GM18858 (cell line): ENCODE results near the gene GID8.

Experiments
- ATAC-seq: cut with Tn5 transposase; IDR thresholded peaks from one replicate; pipeline ENCODE4 v1.9.1; 2021; ENCODE audit not compliant: unreplicated experiment

The GID8 gene

GRCh38 chr20:62982124-62983075 lies 44.5 kb downstream of the GID8 start:
- no peak for ATAC-seq

DNA sequence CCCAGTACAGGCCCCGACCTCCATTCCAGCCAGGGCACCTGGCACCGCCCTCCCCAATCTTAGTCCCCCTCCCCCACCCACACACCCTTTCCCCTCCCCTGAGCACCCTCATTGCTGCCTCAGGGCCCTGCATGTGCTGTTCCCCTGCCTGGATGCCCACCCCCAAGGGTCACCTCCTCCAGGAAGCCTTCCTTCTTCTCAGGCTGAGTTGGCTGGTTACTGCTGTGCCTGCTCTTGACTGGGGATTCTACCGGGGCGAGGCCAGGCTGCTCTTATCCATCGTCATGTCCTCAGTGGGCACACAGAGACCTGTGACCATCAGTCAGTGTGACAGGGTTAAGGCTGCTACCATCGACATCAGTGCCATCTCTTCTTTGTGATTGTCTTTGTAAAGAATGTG lies 45.3 kb downstream of the GID8 start:
- ATAC-seq, result no peak

DNA sequence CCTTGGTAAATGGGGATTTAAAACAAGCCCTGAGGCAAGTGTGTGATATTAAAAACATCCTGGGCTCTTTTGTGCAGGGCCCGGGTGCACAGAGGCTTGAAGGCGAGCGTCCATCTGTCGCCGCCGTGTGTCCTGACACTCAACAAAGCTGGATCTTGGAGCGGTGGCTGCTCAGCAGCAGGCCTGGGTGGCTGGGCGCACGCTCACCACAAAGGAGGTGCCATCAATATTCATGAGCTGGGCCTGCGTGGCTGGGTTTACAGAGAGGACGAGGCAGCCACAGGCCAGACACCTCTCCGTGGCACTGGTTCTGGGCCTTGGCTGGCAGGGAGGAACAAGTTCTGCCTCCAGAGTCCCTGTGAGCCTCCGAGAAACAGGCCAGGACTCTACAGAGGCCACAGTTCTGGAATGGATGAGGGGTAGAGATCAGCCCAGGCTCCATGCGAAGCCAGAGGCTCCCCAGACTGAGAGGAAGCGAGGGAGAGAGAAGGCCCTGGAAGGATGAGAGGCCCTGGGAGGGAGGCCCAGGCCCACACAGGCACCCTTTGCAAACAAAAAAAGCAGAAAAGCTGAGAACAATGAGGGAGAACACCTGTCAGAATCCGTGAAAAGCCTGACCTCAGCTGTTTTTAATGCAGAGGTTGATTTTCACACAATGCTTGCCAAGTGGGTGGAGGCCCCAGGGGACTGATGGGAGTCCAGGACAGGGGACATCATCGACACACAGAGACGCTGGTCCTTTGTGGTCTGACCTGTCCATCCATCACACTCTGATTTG lies 46.9 kb downstream of the GID8 start:
- ATAC-seq, result no peak

DNA sequence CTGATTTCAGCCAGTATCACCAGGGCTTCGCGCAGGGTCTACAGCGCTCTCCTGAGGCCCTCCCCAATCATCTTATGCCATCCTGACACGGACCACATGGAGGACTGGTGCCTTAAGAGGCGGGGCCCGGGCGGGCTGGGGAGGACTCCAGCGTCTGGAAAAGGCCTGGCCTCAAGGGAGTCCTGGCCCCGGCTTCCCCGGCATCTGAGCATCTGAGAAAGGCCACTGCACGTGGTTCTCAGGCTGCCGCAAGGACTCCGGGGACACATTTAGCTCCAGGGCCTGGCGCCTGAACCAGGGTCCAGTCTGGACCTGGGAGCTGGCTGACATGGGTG lies 47.5 kb downstream of the GID8 start:
- no peak for ATAC-seq

DNA sequence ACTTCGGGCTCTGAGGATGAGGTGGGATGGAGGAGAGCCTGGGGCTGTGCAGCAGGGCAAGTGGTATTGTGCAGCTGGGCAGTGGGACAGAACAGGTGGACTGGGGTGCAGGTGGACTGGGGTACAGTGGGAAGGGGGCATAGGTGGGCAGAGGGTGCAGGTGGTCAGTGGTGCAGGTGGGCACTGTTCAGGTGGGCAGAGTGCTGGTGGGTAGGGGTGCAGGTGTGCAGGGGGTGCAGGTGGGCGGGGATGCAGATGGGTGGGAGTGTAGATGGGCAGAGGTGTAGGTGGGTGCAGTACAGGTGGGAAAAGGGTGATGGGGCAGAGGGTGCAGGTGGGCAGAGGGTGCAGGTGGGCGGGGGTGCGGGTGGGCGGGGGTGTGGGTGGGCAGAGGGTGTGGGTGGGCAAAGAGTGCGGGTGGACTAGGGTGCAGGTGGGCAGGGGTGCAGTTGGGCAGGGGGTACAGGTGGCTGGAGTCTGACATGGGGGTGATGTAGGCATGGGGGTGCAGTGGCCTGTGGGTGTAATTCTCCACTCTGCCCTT lies 48.4 kb downstream of the GID8 start:
- no peak for ATAC-seq

DNA sequence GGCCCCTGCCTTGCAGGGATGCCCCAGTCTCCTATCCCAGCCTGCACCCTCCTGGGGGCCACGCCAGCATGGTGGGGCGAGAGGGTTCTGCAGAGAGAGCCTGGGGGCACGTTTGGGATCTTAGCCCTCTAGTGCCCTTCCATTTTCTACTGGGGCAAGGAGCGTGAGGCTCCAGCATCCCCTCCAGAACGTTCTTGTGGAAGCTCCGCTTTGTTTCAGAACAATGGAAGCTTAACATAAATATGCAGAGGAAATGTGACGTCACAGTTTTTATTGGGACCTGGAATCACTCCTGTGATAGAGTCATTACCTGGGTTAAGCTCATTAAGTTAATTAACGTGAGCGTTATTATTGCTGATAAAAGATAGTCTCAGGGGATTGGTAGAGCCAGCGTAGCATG lies 49.2 kb downstream of the GID8 start:
- ATAC-seq, result no peak

GRCh38 chr20:62989201-62989601 lies 51.3 kb downstream of the GID8 start:
- ATAC-seq, result no peak

DNA sequence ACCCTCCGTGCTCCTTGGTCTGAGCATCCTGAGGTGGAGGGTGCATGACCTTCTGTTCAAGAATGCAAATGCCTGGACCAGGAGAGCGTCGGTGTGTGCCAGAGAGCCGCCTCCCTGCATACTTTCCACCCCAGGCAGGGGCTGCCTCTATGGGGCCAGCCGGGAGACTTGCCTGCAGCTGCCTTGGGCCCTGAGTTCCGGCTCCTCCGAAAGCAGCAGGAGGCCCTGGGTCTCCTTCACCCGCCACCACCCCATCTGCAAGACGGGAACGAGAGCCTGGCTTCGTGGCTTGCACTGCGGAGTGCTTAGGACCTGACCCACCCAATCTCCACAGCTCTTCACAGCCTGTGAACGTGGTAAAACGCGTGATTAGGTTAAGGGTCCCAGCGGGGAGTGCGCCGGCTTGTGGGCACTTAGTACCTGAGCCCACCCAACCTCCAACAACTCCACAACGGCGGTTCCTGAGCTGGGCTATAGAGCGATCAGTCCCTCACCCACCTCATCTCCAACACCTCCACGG lies 52.4 kb downstream of the GID8 start:
- ATAC-seq, result no peak

DNA sequence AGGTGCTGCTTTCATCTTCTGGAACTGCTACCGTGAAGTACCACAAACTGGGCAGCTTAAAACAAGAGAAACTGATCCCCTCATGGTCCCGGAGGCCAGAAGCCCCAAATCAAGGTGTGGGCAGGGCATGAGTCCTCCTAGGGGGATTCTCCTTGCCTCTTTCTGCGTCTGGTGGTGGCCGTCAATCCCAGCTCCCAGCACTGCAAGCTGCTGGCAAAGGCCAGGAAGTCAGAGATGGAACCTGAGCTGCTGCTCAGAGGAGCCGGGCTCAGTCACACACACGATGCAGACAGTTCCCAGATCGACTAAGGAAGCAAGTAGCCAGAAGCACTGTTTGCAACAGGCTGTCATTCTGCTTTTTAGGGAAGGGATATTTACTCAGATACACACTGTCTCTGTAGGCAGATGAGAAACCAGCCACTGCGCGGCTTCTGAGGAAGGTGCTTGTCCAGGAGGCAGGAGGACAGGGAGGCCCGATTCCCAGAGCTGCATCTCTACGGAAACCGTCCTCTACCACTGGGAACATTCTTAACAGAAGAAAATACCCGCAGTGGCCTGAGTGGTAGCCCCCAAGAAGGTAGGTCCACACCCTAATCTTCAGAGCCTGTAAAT lies 53.4 kb downstream of the GID8 start:
- no peak for ATAC-seq

- no peak for ATAC-seq
Measured at GRCh38 chr20:62991863-62992262, 53.9 kb downstream of the GID8 start.

GRCh38 chr20:62993856-62994494 lies 56.0 kb downstream of the GID8 start:
- ATAC-seq, result no peak

- no peak for ATAC-seq
Measured at GRCh38 chr20:62994869-62995281, 56.9 kb downstream of the GID8 start.

- ATAC-seq, result no peak
Measured at GRCh38 chr20:62995481-62995880, 57.5 kb downstream of the GID8 start.

GRCh38 chr20:62995898-62996595 lies 58.1 kb downstream of the GID8 start:
- ATAC-seq, result no peak

DNA sequence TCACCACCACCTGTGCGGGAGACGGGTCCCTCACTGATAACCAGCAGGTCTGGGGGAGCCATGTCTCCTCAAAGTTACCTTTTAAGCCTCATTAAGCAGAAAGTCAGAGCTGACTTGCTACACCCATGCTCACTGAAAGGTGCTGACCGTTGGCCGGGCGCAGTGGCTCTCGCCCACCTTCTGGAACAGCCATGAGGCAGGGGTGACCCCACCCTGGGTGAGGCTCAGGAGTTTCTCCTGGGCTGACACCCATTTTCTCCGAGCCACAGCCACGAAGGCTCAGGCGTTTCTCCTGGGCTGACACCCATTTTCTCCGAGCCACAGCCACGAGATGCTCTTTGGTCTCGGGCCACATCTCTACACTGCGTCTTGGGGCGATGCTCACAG lies 58.6 kb downstream of the GID8 start:
- ATAC-seq, result no peak

GRCh38 chr20:62997417-62998035 lies 59.6 kb downstream of the GID8 start:
- ATAC-seq, result no peak
